PC-3 (cell line): ENCODE results near the gene HCN1.

Source experiments
- CTCF ChIP-seq: fragments of 300-600 bp; sonication (generic); conservative IDR thresholded peaks from 2 replicates; pipeline ENCODE4 v1.5.1; 2017; ENCODE audit warnings: antibody characterized with exemption, low read depth, mild to moderate bottlenecking, low read length
- EZH2 ChIP-seq: fragments of 300-600 bp; sonication (generic); IDR thresholded peaks from one replicate; pipeline ENCODE4 v1.6.1; 2017; ENCODE audit warnings: antibody characterized with exemption, mild to moderate bottlenecking, low read length; ENCODE audit not compliant: unreplicated experiment

- TF ChIP-seq CTCF (no peak), EZH2 (no peak)
These were observed 361.2 kb downstream of the HCN1 start for GRCh38 chr5:45334939-45335338.
